ENCODE data around the gene STK11IP.

DNA sequence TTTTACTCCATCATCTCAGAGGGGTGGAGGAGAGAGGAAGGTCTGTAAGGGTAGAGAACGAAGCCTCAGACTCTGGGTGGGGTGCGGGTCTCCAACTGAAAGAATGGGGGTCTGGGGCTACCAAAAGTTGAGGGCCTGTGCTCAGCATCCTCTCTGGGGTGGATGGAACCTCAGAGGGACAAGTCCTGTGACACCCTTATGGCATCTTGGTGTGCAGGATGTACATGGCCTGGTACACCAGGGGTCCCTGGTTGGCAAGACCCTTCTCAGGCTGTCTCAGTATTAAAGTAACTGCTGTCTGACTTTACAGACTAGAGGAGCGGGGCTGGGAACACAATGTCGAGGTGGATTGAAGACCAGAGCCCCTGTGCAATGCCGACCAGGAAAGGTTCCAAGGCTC, 27.5 kb downstream of the STK11IP start:
- no peak for TF ChIP-seq HDAC2 (IDR thresholded peaks at IDR 0.05)
- TF ChIP-seq, protein P1, sequence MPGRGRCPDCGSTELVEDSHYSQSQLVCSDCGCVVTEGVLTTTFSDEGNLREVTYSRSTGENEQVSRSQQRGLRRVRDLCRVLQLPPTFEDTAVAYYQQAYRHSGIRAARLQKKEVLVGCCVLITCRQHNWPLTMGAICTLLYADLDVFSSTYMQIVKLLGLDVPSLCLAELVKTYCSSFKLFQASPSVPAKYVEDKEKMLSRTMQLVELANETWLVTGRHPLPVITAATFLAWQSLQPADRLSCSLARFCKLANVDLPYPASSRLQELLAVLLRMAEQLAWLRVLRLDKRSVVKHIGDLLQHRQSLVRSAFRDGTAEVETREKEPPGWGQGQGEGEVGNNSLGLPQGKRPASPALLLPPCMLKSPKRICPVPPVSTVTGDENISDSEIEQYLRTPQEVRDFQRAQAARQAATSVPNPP (IDR thresholded peaks at IDR 0.05; ENCODE audit: borderline replicate concordance, insufficient read depth, insufficient read length): no peak

Measured in K562 (cell line).